ENCODE measurements around the gene DNAJC15. TPM values are rescaled to one million over a fixed set of nuclear protein-coding genes. Genes with fewer than 3 reads are reported as not detected.
"Not testable (repeated sequence)": the region's sequence is repeated elsewhere in the genome, so short reads cannot be mapped to it uniquely, and the experiment has no call there.

The DNAJC15 gene
- total RNA-seq, 1 donor from 2014 or later, result 15.7 TPM

GRCh38 chr13:43003010-43003409 is 20.4 kb upstream of the DNAJC15 start:
- intact Hi-C loops (cut with micrococcal nuclease), result no loop called here

DNA sequence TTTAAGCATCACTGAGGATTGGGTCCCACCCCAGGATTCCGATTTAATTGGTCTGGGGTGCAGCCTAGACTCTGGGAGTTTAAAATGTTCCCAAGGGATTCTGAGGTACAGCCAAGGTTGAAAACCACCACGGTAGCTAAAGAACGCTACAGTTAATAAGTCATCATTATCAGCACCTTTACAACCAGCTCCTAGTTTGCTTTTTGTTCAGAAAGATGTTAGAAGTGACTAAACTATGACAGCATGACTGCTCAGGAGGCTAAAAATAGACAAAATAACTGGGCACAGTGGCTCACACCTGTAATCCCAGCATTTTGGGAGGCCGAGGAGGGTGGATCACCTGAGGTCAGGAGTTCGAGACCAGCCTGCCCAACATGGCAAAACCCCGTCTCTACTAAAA is 19.7 kb upstream of the DNAJC15 start:
- intact Hi-C loops (cut with micrococcal nuclease), result no loop called here

DNA sequence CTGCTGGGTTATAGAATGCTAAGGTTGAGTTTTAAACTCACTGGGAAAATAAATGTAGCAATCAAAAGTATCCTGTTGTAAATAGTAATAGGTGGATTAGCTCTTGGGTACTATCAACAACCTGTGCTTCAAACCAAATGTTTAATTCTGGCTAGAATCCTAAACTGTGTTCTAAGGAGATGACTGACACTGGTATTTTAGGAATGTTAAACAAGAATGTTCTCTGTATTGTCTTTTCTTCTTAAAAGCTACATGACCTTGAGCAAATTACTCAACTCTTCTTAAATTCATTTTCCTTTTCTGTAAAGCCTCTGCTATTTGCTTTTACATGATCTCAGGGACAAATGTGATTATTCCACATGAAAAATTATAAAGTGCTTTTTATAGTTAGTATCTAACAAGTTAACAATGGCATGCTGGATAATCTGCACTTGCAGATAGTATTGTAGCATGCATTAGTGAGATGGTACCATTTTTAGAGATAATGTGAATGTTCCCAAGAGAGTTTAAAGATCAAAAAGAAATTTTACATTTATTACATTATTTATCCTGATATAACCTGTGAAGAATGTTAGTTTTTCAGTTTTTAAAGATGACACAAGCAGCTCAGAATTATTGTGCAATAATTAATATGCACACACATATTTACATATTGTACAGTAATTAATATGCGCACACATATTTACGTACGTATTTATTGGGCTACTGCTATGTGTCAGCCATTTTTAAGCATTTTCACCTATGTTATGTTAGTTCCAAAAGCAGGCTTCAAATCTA is 17.7 kb upstream of the DNAJC15 start:
- intact Hi-C loops (cut with micrococcal nuclease), result no loop called here

GRCh38 chr13:43006893-43007631 is 16.3 kb upstream of the DNAJC15 start:
- intact Hi-C loops (cut with micrococcal nuclease), result no loop called here

DNA sequence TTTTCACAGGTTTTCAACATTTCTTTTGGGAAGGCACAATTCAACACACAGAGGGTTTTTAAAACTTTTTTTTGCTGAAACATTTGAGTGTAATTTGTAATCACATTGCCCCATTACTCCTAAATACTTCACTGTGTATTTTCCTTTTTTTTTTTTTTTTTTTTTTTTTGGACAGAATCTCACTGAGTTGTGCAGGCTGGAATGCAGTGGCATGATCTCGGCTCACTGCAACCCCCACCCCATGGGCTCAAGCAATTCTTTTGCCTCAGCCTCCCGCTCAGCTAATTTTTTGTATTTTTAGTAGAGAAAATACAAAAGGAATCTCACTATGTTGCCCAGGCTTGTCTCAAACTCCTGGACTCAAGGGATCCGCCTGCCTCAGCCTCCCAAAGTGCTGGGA is 14.8 kb upstream of the DNAJC15 start:
- intact Hi-C loops (cut with micrococcal nuclease), result no loop called here

- intact Hi-C loops (cut with micrococcal nuclease), result no loop called here
These were observed 13.9 kb upstream of the DNAJC15 start for GRCh38 chr13:43009506-43009905.

- intact Hi-C loops (cut with micrococcal nuclease), result no loop called here
These were observed 9.2 kb upstream of the DNAJC15 start for GRCh38 chr13:43014162-43014561.

DNA sequence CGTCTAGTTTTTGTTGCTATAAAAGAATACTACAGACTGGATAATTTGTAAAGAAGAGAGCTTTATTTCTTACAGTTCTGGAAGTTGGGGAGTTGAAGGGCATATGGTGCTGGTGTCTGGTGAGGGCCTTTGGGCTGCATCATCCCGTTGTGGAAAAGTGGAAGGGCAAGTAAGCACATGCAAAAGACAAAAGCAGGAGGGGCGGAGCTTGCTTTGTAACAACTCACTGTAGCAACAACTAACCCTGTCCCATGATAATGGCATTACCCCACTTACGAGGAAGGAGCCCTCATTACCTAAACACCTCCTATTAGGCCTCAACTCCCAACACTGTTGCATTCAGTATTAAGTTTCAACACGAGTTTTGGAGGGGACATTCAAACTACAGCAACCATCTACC is 7.2 kb upstream of the DNAJC15 start:
- intact Hi-C loops (cut with micrococcal nuclease), result no loop called here

DNA sequence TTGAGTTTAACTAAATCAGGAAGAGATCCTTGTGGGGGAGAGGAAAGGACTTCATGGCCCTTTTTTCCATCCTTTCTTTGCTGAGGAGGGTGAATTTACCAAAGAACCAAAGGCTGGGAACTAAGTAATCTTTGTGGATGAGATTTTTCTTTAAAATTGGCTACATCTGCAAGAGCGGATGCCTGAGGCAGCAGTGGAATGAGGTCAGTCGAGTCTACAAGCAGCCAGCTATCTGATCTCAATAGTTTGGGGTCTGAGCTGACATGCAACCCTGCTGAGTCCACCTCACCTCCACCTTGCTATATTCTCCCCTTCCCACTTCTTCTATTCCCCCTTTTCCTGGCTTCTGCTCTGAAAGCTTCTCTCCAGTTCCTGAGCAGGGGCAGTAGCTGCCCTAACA is 3.6 kb upstream of the DNAJC15 start:
- intact Hi-C loops (cut with micrococcal nuclease), result no loop called here

DNA sequence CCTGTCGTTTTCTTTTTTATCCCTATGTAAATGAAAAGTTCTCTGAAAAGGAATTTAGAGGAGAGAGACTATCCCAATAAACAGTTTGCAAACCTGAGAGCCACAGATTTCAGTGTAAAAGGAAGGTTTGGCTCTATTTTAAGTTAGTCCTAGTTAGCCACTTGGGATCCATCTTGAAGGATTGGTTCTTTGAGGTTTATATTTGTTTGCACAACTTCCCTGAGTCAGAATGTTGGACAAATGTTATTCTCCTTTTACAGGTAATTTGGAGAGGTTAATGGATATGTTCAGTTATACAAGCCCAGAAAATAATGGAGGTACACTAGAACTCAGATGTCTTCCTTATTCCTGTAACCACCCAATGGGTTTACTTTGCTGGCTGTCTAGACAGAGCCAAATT is 2.6 kb upstream of the DNAJC15 start:
- intact Hi-C loops (cut with micrococcal nuclease), result no loop called here

DNA sequence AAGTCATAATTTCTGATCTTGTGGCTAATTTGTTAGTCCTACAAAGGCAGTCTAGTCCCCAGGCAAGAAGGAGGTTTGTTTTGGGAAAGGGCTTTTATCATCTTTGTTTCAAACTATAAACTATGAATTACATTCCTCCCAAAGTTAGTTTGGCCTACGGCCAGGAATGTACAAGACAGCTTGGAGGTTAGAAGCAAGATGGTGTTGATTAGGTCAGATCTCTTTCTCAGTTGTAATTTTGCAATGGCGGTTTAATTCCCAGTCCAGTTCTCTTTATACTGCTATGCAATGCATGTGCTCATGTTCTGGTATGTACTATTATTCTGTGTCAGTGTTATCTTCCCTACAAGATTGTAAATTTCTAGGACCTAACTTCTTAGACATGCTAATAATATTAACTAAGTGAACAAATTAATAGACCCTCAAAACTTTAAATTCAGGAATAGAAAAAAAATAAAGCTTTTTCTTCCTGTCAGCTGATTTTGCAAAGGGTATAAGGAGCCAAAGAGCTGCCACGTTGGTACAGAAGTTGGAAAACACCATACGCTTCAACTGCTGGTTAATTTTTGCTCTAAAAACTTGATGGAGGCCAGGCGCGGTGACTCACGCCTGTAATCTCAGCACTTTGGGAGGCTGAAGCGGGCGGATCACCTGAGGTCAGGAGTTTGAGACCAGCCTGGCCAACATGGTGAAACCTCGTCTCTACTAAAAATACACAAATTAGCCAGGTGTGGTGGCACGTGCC is 1.3 kb upstream of the DNAJC15 start:
- intact Hi-C loops (cut with micrococcal nuclease), result loop anchor here (2.0 kb wide), 1 partner anchor 63 kb away; no protein-coding TSS in a partner anchor

- intact Hi-C loops (cut with micrococcal nuclease), result loop anchor here (1.0 to 2.0 kb wide), 5 partner anchors 27 to 62 kb away; partner anchors contain the start of gene EPSTI1
These were observed 475 bp upstream of the DNAJC15 start for GRCh38 chr13:43022934-43023288.

- intact Hi-C loops (cut with micrococcal nuclease), result no loop called here
These were observed 2.9 kb downstream of the DNAJC15 start for GRCh38 chr13:43026262-43026661.

GRCh38 chr13:43030548-43030947 is 7.2 kb downstream of the DNAJC15 start:
- intact Hi-C loops (cut with micrococcal nuclease), result no loop called here

GRCh38 chr13:43031881-43032280 is 8.5 kb downstream of the DNAJC15 start:
- intact Hi-C loops (cut with micrococcal nuclease), result no loop called here

GRCh38 chr13:43033038-43033437 is 9.7 kb downstream of the DNAJC15 start:
- intact Hi-C loops (cut with micrococcal nuclease), result loop anchor here (1.0 kb wide), 1 partner anchor 8 kb away; no protein-coding TSS in a partner anchor

GRCh38 chr13:43036351-43037250 is 13.2 kb downstream of the DNAJC15 start:
- intact Hi-C loops (cut with micrococcal nuclease), result no loop called here

DNA sequence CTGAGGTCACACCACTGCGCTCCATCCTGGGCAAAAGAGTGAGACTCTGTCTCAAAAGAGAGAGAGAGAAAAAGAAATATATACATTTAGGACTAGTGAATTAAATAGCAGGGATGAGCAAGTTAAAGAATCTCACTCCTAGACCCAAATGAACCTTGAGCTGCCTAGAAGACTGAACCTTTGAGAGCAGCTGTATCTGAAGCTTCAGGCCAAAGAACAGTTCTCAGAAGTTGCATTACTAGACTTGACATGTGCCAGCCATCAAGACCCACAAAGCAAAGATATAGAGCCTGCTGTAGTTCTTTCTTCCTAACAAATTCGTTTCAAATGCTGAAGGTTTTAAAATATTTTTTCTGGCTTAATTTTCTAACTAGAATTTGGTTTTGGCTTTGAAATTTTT is 16.6 kb downstream of the DNAJC15 start:
- intact Hi-C loops (cut with micrococcal nuclease), result no loop called here

DNA sequence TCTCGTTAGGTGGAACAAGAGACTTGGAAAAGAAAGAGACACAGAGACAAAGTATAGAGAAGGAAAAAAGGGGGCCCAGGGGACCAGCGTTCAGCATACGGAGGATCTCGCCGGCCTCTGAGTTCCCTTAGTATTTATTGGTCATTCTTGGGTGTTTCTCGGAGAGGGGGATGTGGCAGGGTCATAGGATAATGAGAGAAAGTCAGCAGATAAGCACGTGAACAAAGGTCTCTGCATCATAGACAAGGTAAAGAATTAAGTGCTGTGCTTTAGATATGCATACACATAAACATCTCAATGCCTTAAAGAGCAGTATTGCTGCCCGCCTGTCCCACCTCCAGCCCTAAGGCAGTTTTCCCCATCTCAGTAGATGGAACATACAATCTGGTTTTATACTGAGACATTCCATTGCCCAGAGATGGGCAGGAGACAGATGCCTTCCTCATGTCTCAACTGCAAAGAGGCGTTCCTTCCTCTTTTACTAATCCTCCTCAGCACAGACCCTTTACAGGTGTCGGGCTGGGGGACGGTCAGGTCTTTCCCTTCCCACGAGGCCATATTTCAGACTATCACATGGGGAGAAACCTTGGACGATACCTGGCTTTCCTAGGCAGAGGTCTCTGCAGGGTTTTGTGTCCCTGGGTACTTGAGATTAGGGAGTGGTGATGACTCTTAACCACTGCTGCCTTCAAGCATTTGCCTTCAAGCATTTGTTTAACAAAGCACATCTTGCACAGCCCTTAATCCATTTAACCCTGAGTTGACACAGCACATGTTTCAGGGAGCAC is 17.4 kb downstream of the DNAJC15 start:
- intact Hi-C loops (cut with micrococcal nuclease), result not testable (repeated sequence)

- intact Hi-C loops (cut with micrococcal nuclease), result no loop called here
These were observed 18.1 kb downstream of the DNAJC15 start for GRCh38 chr13:43041369-43041921.
